ENCODE data around the gene DAPK1.

Gene DAPK1

GRCh38 chr9:87643778-87644570 is 146.3 kb downstream of the DAPK1 start:
- no peak for DNase-seq (ENCODE audit: low spot score)

- DNase-seq (ENCODE audit: low spot score), result no peak
Observed at GRCh38 chr9:87644659-87645058, 147.0 kb downstream of the DAPK1 start.

- DNase-seq (ENCODE audit: low spot score), result no peak
Observed at GRCh38 chr9:87646546-87646945, 148.9 kb downstream of the DAPK1 start.

GRCh38 chr9:87647114-87647513 is 149.4 kb downstream of the DAPK1 start:
- no peak for DNase-seq (ENCODE audit: low spot score)

GRCh38 chr9:87648606-87649005 is 150.9 kb downstream of the DAPK1 start:
- no peak for DNase-seq (ENCODE audit: low spot score)

- no peak for DNase-seq (ENCODE audit: low spot score)
Observed at GRCh38 chr9:87650611-87651295, 153.1 kb downstream of the DAPK1 start.

- DNase-seq (ENCODE audit: low spot score), result no peak
Observed at GRCh38 chr9:87651431-87651830, 153.8 kb downstream of the DAPK1 start.

GRCh38 chr9:87653941-87654340 is 156.3 kb downstream of the DAPK1 start:
- no peak for DNase-seq (ENCODE audit: low spot score)

- no peak for DNase-seq (ENCODE audit: low spot score)
Observed at GRCh38 chr9:87655731-87656130, 158.1 kb downstream of the DAPK1 start.

- DNase-seq (ENCODE audit: low spot score), result no peak
Observed at GRCh38 chr9:87656485-87656884, 158.8 kb downstream of the DAPK1 start.

GRCh38 chr9:87657190-87657589 is 159.5 kb downstream of the DAPK1 start:
- DNase-seq (ENCODE audit: low spot score), result no peak

- DNase-seq (ENCODE audit: low spot score), result no peak
Observed at GRCh38 chr9:87657893-87658292, 160.2 kb downstream of the DAPK1 start.

GRCh38 chr9:87658511-87658910 is 160.8 kb downstream of the DAPK1 start:
- no peak for DNase-seq (ENCODE audit: low spot score)

GRCh38 chr9:87659534-87660419 is 162.1 kb downstream of the DAPK1 start:
- no peak for DNase-seq (ENCODE audit: low spot score)

GRCh38 chr9:87661241-87661640 is 163.6 kb downstream of the DAPK1 start:
- DNase-seq (ENCODE audit: low spot score), result no peak

GRCh38 chr9:87662808-87663528 is 165.3 kb downstream of the DAPK1 start:
- DNase-seq (ENCODE audit: low spot score), result peak; percentile 86

GRCh38 chr9:87663556-87663955 is 165.9 kb downstream of the DAPK1 start:
- DNase-seq (ENCODE audit: low spot score), result no peak

- no peak for DNase-seq (ENCODE audit: low spot score)
Observed at GRCh38 chr9:87664153-87665060, 166.7 kb downstream of the DAPK1 start.

- DNase-seq (ENCODE audit: low spot score), result no peak
Observed at GRCh38 chr9:87665505-87665904, 167.8 kb downstream of the DAPK1 start.

GRCh38 chr9:87667164-87667738 is 169.6 kb downstream of the DAPK1 start:
- DNase-seq (ENCODE audit: low spot score), result no peak

All from HuH-7 (cell line).